ENCODE data around the gene OLFM1.

DNA sequence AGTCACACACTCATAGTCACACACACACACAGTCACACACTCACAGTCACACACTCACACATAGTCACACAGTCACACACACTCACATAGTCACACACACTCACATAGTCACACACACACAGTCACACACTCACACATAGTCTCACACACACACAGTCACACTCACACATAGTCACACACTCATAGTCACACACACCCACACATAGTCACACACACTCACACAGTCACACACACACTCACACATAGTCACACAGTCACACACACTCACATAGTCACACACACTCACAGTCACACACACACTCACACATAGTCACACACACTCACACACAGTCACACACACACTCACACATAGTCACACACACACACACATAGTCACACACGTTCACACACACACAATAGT is 4.1 kb downstream of the OLFM1 start:
- TF ChIP-seq, protein P1, sequence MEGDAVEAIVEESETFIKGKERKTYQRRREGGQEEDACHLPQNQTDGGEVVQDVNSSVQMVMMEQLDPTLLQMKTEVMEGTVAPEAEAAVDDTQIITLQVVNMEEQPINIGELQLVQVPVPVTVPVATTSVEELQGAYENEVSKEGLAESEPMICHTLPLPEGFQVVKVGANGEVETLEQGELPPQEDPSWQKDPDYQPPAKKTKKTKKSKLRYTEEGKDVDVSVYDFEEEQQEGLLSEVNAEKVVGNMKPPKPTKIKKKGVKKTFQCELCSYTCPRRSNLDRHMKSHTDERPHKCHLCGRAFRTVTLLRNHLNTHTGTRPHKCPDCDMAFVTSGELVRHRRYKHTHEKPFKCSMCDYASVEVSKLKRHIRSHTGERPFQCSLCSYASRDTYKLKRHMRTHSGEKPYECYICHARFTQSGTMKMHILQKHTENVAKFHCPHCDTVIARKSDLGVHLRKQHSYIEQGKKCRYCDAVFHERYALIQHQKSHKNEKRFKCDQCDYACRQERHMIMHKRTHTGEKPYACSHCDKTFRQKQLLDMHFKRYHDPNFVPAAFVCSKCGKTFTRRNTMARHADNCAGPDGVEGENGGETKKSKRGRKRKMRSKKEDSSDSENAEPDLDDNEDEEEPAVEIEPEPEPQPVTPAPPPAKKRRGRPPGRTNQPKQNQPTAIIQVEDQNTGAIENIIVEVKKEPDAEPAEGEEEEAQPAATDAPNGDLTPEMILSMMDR (conservative IDR thresholded peaks at IDR 0.05): no peak
- no peak for TF ChIP-seq EZH2 (IDR thresholded peaks at IDR 0.05; ENCODE audit: low read depth)

Data from PC-9 (cell line).